ENCODE measurements around the gene SRRM5. TPM values are rescaled to one million over a fixed set of nuclear protein-coding genes. Genes with fewer than 3 reads are reported as not detected.

Gene SRRM5
- total RNA-seq, 2 experiments from 2014 or later, result 0.41 to 0.54 TPM

GRCh38 chr19:43651758-43652545, 40.1 kb downstream of the SRRM5 start:
- ATAC-seq (peak; percentile 67), DNase-seq (peak; percentile 60)
- TF ChIP-seq CTCF (IDR thresholded peaks at IDR 0.05), result peak; percentile 62
- Mint-ChIP-seq H3K36me3 (ENCODE audit: low read depth) (peaks cover 14% of the 10 kb centered on the region), H3K4me1 (ENCODE audit: low read depth) (no peaks in the 10 kb centered on the region), H3K27ac (no peak overlapping the region), H3K27me3 (no peaks in the 10 kb centered on the region), H3K4me3 (no peak overlapping the region), H3K9me3 (no peaks in the 10 kb centered on the region)
- ChIA-PET CTCF (interaction anchor here (1.1 to 2.8 kb wide), 7 partner anchors 11 to 219 kb away, joined by 3 to 10 read pairs (median 4); no protein-coding TSS in a partner anchor), POLR2A (interaction anchor here (1.0 kb wide), 1 partner anchor 9 kb away, joined by 3 read pairs; no protein-coding TSS in a partner anchor)
- intact Hi-C loops (cut with micrococcal nuclease), result no loop called here

- ChIA-PET POLR2A (interaction anchor here (1.0 kb wide), 1 partner anchor 9 kb away, joined by 3 read pairs; no protein-coding TSS in a partner anchor), CTCF (interaction anchor here (1.0 to 2.8 kb wide), 7 partner anchors 16 to 220 kb away, joined by 3 to 10 read pairs (median 3); no protein-coding TSS in a partner anchor)
- no peaks in the 10 kb centered on the region for H3K9me3 Mint-ChIP-seq
- H3K27ac Mint-ChIP-seq, result no peak overlapping the region
- intact Hi-C loops (cut with micrococcal nuclease), result no loop called here
- DNase-seq (no peak), ATAC-seq (no peak)
- H3K36me3 Mint-ChIP-seq (ENCODE audit: low read depth), result peaks cover 14% of the 10 kb centered on the region
- no peaks in the 10 kb centered on the region for H3K27me3 Mint-ChIP-seq
- no peak overlapping the region for H3K4me3 Mint-ChIP-seq
- no peaks in the 10 kb centered on the region for H3K4me1 Mint-ChIP-seq (ENCODE audit: low read depth)
- TF ChIP-seq CTCF (IDR thresholded peaks at IDR 0.05), result no peak
Measured at GRCh38 chr19:43652546-43652874, 40.6 kb downstream of the SRRM5 start.

GRCh38 chr19:43656436-43656835, 44.5 kb downstream of the SRRM5 start:
- no peaks in the 10 kb centered on the region for H3K27me3 Mint-ChIP-seq
- H3K4me1 Mint-ChIP-seq (ENCODE audit: low read depth), result no peaks in the 10 kb centered on the region
- intact Hi-C loops (cut with micrococcal nuclease), result no loop called here
- no peak for DNase-seq
- no peak overlapping the region for H3K4me3 Mint-ChIP-seq
- POLR2A ChIA-PET, result no interaction called here
- no peak overlapping the region for H3K27ac Mint-ChIP-seq
- peaks cover 15% of the 10 kb centered on the region for H3K36me3 Mint-ChIP-seq (ENCODE audit: low read depth)
- H3K9me3 Mint-ChIP-seq, result peaks cover 6% of the 10 kb centered on the region
- no peak for ATAC-seq
- no peak for TF ChIP-seq CTCF (IDR thresholded peaks at IDR 0.05)
- CTCF ChIA-PET, result no interaction called here

- no peaks in the 10 kb centered on the region for H3K27me3 Mint-ChIP-seq
- H3K36me3 Mint-ChIP-seq (ENCODE audit: low read depth), result peaks cover 17% of the 10 kb centered on the region
- TF ChIP-seq CTCF (IDR thresholded peaks at IDR 0.05), result no peak
- H3K4me3 Mint-ChIP-seq, result no peak overlapping the region
- no peaks in the 10 kb centered on the region for H3K4me1 Mint-ChIP-seq (ENCODE audit: low read depth)
- ChIA-PET POLR2A (interaction anchor here (0.6 kb wide), 1 partner anchor 1073 kb away, joined by 3 read pairs; no protein-coding TSS in a partner anchor), CTCF (interaction anchor here (1.2 kb wide), 1 partner anchor 103 kb away, joined by 3 read pairs; no protein-coding TSS in a partner anchor)
- DNase-seq (no peak), ATAC-seq (no peak)
- peaks cover 6% of the 10 kb centered on the region for H3K9me3 Mint-ChIP-seq
- intact Hi-C loops (cut with micrococcal nuclease), result no loop called here
- no peak overlapping the region for H3K27ac Mint-ChIP-seq
Measured at GRCh38 chr19:43658001-43658400, 46.1 kb downstream of the SRRM5 start.

GRCh38 chr19:43658494-43658893, 46.6 kb downstream of the SRRM5 start:
- H3K9me3 Mint-ChIP-seq, result peaks cover 6% of the 10 kb centered on the region
- ChIA-PET CTCF (interaction anchor here (1.2 to 1.4 kb wide), 2 partner anchors 10 to 103 kb away, joined by 3 to 8 read pairs; no protein-coding TSS in a partner anchor), POLR2A (no interaction called here)
- H3K4me1 Mint-ChIP-seq (ENCODE audit: low read depth), result no peaks in the 10 kb centered on the region
- no peak overlapping the region for H3K27ac Mint-ChIP-seq
- intact Hi-C loops (cut with micrococcal nuclease), result no loop called here
- no peaks in the 10 kb centered on the region for H3K27me3 Mint-ChIP-seq
- peaks cover 17% of the 10 kb centered on the region for H3K36me3 Mint-ChIP-seq (ENCODE audit: low read depth)
- no peak for TF ChIP-seq CTCF (IDR thresholded peaks at IDR 0.05)
- ATAC-seq (no peak), DNase-seq (no peak)
- no peak overlapping the region for H3K4me3 Mint-ChIP-seq

All from activated CD8-positive, alpha-beta T cell treated with anti-CD3 and anti-CD28 coated beads for 36 hours (primary cell).